ENCODE data around the gene TYMS. TPM values are rescaled to one million over a fixed set of nuclear protein-coding genes. Genes with fewer than 3 reads are reported as not detected.
A peak's percentile ranks its signal among the peaks of the same experiment; 100 is the strongest.

Gene TYMS
- polyA plus RNA-seq, 3 donors from 2014 or later = 12.6 to 16.9 (median 14.5) TPM

GRCh38 chr18:623761-624620 lies 33.5 kb upstream of the TYMS start:
- Mint-ChIP-seq H3K9me3 (no peaks in the 10 kb centered on the region), H3K27ac (no peak overlapping the region), H3K4me1 (peaks cover 0 to 1% of the 10 kb centered on the region in 2 donors), H3K27me3 (ENCODE audit: low read depth in 3 of 3) (peaks cover 4 to 6% (median 4%) of the 10 kb centered on the region in 3 donors), H3K4me3 (no peak overlapping the region), H3K36me3 (no peaks in the 10 kb centered on the region)
- DNase-seq = peak; percentile 29 to 48 (median 44)

GRCh38 chr18:627231-627630 lies 30.2 kb upstream of the TYMS start:
- Mint-ChIP-seq H3K4me1 (peaks cover 0 to 1% of the 10 kb centered on the region in 2 donors), H3K9me3 (no peaks in the 10 kb centered on the region), H3K27ac (no peak overlapping the region), H3K27me3 (ENCODE audit: low read depth in 3 of 3) (peaks cover 3 to 6% (median 5%) of the 10 kb centered on the region in 3 donors), H3K36me3 (no peaks in the 10 kb centered on the region), H3K4me3 (no peak overlapping the region)
- DNase-seq = no peak

GRCh38 chr18:629269-630150 lies 27.9 kb upstream of the TYMS start:
- no peaks in the 10 kb centered on the region for H3K36me3 Mint-ChIP-seq

GRCh38 chr18:631560-631959 lies 25.9 kb upstream of the TYMS start:
- no peak overlapping the region for H3K4me3 Mint-ChIP-seq
- no peaks in the 10 kb centered on the region for H3K36me3 Mint-ChIP-seq
- no peaks in the 10 kb centered on the region for H3K9me3 Mint-ChIP-seq
- H3K4me1 Mint-ChIP-seq = no peaks in the 10 kb centered on the region
- peaks cover 3 to 6% (median 4%) of the 10 kb centered on the region in 3 donors for H3K27me3 Mint-ChIP-seq (ENCODE audit: low read depth in 3 of 3)
- H3K27ac Mint-ChIP-seq = no peak overlapping the region
- no peak for DNase-seq

More at GRCh38 chr18:629269-630150, 27.9 kb upstream of the TYMS start:
- no peak overlapping the region for H3K4me3 Mint-ChIP-seq
- no peaks in the 10 kb centered on the region for H3K9me3 Mint-ChIP-seq
- peaks cover 3 to 8% (median 8%) of the 10 kb centered on the region in 3 donors for H3K27me3 Mint-ChIP-seq (ENCODE audit: low read depth in 3 of 3)
- no peak overlapping the region for H3K27ac Mint-ChIP-seq
- H3K4me1 Mint-ChIP-seq = no peaks in the 10 kb centered on the region
- no peak for DNase-seq

GRCh38 chr18:634551-635045 lies 22.9 kb upstream of the TYMS start:
- H3K36me3 Mint-ChIP-seq = no peaks in the 10 kb centered on the region
- H3K4me3 Mint-ChIP-seq = no peak overlapping the region
- DNase-seq = no peak
- no peaks in the 10 kb centered on the region for H3K4me1 Mint-ChIP-seq
- no peak overlapping the region for H3K27ac Mint-ChIP-seq
- H3K27me3 Mint-ChIP-seq (ENCODE audit: low read depth in 3 of 3) = peaks cover 2 to 4% (median 4%) of the 10 kb centered on the region in 3 donors
- no peaks in the 10 kb centered on the region for H3K9me3 Mint-ChIP-seq

- DNase-seq = no peak
- H3K4me1 Mint-ChIP-seq = no peaks in the 10 kb centered on the region
- peaks cover 2 to 4% (median 4%) of the 10 kb centered on the region in 3 donors for H3K27me3 Mint-ChIP-seq (ENCODE audit: low read depth in 3 of 3)
- H3K4me3 Mint-ChIP-seq = no peak overlapping the region
- no peaks in the 10 kb centered on the region for H3K36me3 Mint-ChIP-seq
- no peak overlapping the region for H3K27ac Mint-ChIP-seq
- no peaks in the 10 kb centered on the region for H3K9me3 Mint-ChIP-seq
These were observed 22.3 kb upstream of the TYMS start for GRCh38 chr18:635171-635570.

GRCh38 chr18:641224-641623 lies 16.2 kb upstream of the TYMS start:
- Mint-ChIP-seq H3K27me3 (ENCODE audit: low read depth in 3 of 3) (peaks cover 0 to 4% (median 2%) of the 10 kb centered on the region in 3 donors), H3K4me3 (no peak overlapping the region), H3K9me3 (no peaks in the 10 kb centered on the region), H3K36me3 (no peaks in the 10 kb centered on the region), H3K27ac (no peak overlapping the region), H3K4me1 (no peaks in the 10 kb centered on the region)
- DNase-seq = no peak

- Mint-ChIP-seq H3K4me1 (no peaks in the 10 kb centered on the region), H3K36me3 (no peaks in the 10 kb centered on the region), H3K4me3 (no peak overlapping the region), H3K27ac (no peak overlapping the region), H3K9me3 (no peaks in the 10 kb centered on the region), H3K27me3 (ENCODE audit: low read depth in 3 of 3) (peaks cover 0 to 7% (median 4%) of the 10 kb centered on the region in 3 donors)
- no peak for DNase-seq
These were observed 13.0 kb upstream of the TYMS start for GRCh38 chr18:644395-645004.

GRCh38 chr18:647304-647703 lies 10.1 kb upstream of the TYMS start:
- no peak overlapping the region for H3K27ac Mint-ChIP-seq
- peaks cover 4 to 6% of the 10 kb centered on the region in 2 donors for H3K4me1 Mint-ChIP-seq
- no peaks in the 10 kb centered on the region for H3K9me3 Mint-ChIP-seq
- H3K27me3 Mint-ChIP-seq (ENCODE audit: low read depth in 3 of 3) = peaks cover 0 to 4% (median 3%) of the 10 kb centered on the region in 3 donors
- DNase-seq = no peak
- no peak overlapping the region for H3K4me3 Mint-ChIP-seq
- no peaks in the 10 kb centered on the region for H3K36me3 Mint-ChIP-seq

GRCh38 chr18:649341-649740 lies 8.1 kb upstream of the TYMS start:
- no peaks in the 10 kb centered on the region for H3K9me3 Mint-ChIP-seq
- peaks cover 0 to 3% (median 3%) of the 10 kb centered on the region in 3 donors for H3K27me3 Mint-ChIP-seq (ENCODE audit: low read depth in 3 of 3)
- no peak for DNase-seq
- peaks cover 4 to 6% of the 10 kb centered on the region in 2 donors for H3K4me1 Mint-ChIP-seq
- H3K36me3 Mint-ChIP-seq = no peaks in the 10 kb centered on the region
- no peak overlapping the region for H3K4me3 Mint-ChIP-seq
- H3K27ac Mint-ChIP-seq = no peak overlapping the region

- Mint-ChIP-seq H3K27ac (peak overlapping the region in 1 of 6 donors; percentile 1), H3K27me3 (ENCODE audit: low read depth in 3 of 3) (peaks cover 2 to 3% (median 3%) of the 10 kb centered on the region in 3 donors), H3K4me1 (peaks cover 4 to 6% of the 10 kb centered on the region in 2 donors), H3K36me3 (no peaks in the 10 kb centered on the region), H3K4me3 (peak overlapping the region in 3 of 5 donors; percentile 6 to 49 (median 32)), H3K9me3 (no peaks in the 10 kb centered on the region)
- no peak for DNase-seq
These were observed 7.0 kb upstream of the TYMS start for GRCh38 chr18:650428-650858.

- no peaks in the 10 kb centered on the region for H3K36me3 Mint-ChIP-seq
- H3K27ac Mint-ChIP-seq = no peak overlapping the region
- DNase-seq = no peak
- peaks cover 6 to 7% of the 10 kb centered on the region in 2 donors for H3K4me1 Mint-ChIP-seq
- H3K9me3 Mint-ChIP-seq = no peaks in the 10 kb centered on the region
- H3K4me3 Mint-ChIP-seq = no peak overlapping the region
- H3K27me3 Mint-ChIP-seq (ENCODE audit: low read depth in 3 of 3) = peaks cover 0 to 10% (median 2%) of the 10 kb centered on the region in 3 donors
These were observed 5.3 kb upstream of the TYMS start for GRCh38 chr18:652131-652530.

- no peak for DNase-seq
- Mint-ChIP-seq H3K4me3 (no peak overlapping the region), H3K9me3 (no peaks in the 10 kb centered on the region), H3K27me3 (ENCODE audit: low read depth in 3 of 3) (peaks cover 0 to 13% (median 2%) of the 10 kb centered on the region in 3 donors), H3K4me1 (peaks cover 11 to 12% of the 10 kb centered on the region in 2 donors), H3K27ac (no peak overlapping the region), H3K36me3 (no peaks in the 10 kb centered on the region)
These were observed 3.9 kb upstream of the TYMS start for GRCh38 chr18:653512-653911.
